CD4-positive, alpha-beta T cell treated with Interferon alpha-2 for 1 hour (primary cell): ENCODE results near the gene SAPCD1.

Experiments
- DNase-seq, 2 donors: peaks; one replicate each; pipeline ENCODE4 v3.0.0-alpha.2; 2020 to 2022

SAPCD1 gene

DNA sequence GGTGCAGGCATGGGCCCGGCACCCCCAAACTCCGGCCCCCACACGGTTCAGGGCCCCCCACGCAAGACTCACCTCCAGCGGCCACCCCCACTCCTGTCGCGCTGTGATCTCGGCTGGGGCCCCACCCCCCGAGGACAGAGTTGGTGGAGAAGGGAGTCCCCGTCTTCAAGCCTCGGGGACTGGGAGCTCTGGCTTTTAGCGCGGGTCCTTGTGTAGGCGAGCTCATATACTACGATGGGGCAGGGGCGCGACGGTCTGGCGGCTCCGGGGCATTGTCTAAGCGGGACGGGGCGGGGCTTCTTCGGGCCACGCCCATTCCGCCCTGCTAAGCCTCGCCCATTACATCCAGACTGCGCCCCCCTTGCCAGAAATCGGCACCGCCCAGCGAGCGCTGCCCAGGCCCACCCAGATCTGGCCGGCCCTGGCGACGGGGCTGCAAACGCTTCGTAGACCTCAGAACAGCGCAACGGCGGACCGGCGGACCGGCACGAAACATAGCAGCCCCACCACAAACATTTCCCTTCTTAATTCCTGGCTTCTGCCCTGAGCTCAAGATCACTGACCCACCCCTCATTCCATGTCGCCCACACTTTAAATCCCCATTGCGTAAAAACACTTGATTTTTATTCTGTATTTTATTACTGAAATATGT, 32.4 kb upstream of the SAPCD1 start:
- DNase-seq = peak; percentile 74 to 80

DNA sequence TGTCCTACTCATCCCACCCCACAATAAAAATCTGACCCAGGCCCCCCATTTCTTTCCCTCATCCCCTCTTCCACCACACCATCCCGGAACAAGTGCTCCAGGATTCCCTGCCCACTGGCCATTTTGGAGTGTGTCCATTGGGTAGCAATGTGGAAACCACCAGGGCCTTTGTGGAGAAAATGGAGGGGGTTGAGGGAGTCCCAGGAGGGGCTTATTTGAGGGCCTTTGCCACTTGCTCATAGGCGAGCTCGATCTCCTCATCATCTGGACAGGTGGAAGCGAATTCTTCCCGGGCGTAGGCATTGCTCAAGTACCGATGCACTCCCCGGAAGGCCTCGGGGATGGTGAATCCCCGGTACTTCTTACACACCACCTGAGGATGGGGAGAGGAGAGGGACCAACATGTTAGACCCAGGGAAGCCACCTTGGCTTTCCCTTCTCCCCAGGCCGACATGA, 31.8 kb upstream of the SAPCD1 start:
- no peak for DNase-seq

GRCh38 chr6:31732029-31732428, 30.4 kb upstream of the SAPCD1 start:
- DNase-seq = no peak

DNA sequence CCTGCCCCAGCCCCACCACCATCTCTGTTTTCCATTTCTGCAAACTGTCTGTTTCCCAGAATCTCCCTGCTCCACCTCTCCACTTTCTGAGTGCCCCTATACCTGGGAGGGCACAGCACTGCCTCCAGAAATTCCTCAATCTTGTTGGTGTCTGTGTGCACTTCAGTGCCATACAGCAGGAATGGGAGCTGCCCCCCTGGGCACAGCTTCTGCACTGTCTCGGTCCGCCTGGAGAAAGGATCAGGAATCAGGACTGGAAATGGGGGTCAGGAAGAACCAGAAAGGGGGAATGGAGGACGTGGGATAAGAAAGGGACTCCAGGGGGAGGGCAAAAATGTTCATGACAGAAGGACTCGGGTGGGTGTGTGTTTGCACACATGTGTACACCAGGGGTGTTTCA, 28.7 kb upstream of the SAPCD1 start:
- no peak for DNase-seq

- no peak for DNase-seq
Measured at GRCh38 chr6:31734247-31734820, 28.1 kb upstream of the SAPCD1 start.

DNA sequence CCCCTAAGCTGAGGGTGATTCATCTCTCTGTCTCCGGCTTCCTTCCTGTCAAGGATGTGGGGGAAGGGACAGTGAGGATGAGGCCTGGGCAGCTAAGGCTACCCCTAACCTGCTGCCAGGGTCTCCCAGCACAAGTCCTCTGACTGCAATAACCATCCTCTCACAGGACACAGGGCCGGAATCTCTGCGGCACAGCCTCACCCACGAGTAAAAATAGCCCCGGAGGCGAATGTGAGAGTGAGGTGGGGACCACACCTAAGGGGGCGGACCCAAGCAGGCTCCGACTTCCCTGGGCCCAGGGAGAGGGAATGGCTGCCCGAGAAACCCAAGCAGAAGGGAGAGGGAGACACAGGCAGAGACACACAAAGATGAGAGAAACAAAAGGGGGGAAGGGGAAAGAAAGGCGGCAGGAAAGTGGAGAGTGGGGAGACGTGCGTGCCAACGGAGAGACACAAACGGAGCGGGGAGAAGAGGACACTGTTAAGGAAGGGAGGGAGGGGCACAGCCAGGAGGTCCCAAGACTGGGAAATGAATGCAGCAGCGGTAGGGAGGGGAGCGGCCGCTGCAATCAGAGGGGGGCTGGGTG, 27.5 kb upstream of the SAPCD1 start:
- peak; percentile 78 to 83 for DNase-seq

GRCh38 chr6:31736021-31736767, 26.3 kb upstream of the SAPCD1 start, which contains the start of gene CLIC1:
CLIC1 (minus strand) TSS chr6:31736530; CDS start chr6:31736300, 230 bp downstream.
- DNase-seq = peak; percentile 87

- peak in 1 of 2 donors; percentile 26 for DNase-seq
Measured at GRCh38 chr6:31736768-31737314, 25.6 kb upstream of the SAPCD1 start.

DNA sequence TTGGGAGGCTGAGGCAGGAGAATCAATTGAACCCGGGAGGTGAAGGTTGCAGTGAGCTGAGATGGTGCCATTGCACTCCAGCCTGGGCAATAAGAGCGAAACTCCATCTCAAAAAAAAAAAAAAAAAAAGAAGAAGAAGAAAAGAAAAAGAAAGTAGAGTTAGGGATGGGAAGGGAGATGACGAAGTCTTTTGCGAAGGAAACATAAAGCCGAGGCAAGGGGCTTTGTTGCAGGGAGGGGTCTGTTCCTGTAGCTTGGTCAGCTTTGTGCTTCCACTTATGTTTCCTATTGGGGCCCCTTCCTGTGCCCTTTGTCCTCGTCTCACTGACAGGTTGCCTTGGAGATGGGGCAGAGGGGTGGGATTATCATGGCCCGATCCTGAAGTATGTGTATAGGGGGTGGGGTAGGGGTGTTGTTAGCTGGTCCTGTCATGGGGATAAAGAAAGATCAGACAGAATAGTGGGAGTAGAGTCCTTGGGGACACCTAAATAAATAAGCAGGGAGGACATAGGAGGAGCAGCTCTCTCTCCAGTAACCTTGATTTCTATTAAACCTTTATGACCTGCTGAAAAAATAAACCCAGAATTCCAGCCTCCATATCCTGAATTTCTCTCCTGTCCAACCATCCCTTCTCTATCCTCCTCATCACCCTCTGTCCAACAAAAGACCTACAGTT, 25.0 kb upstream of the SAPCD1 start:
- peak; percentile 58 to 63 for DNase-seq

- peak; percentile 87 to 88 for DNase-seq
Measured at GRCh38 chr6:31737991-31738979, 24.2 kb upstream of the SAPCD1 start.

DNA sequence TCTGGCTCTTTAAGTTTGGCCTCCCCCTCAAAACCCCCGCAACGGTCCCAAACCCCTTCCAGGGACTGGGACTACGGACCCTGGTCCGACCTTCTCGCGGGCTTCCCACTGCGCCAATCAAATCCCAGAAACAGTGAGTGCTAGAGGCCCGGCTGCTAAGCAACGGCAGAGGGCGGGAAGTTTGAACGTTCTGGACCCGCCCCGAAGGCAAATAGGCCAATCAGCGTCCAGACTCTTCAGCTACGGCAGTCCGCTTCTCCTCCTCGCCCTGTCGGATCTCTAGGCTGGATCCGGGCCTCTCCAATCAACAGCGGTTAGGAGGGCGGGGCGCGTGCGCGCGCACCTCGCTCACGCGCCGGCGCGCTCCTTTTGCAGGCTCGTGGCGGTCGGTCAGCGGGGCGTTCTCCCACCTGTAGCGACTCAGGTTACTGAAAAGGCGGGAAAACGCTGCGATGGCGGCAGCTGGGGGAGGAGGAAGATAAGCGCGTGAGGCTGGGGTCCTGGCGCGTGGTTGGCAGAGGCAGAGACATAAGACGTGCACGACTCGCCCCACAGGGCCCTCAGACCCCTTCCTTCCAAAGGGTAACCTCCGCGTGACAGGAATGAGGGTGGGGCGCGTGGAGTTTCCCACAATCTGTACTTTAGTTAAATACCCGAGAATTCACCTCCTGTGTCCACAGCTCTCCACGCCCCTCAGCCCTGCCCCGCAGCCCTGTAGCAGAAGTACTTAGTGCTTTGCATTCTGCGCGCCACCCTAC, 22.6 kb upstream of the SAPCD1 start, which contains the start of gene MSH5:
Gene MSH5 (plus strand): TSS at position 367 of the 758 bp plus-strand sequence. CDS start 462 bp downstream, outside the sequence.
- peak; percentile 97 to 98 for DNase-seq

DNA sequence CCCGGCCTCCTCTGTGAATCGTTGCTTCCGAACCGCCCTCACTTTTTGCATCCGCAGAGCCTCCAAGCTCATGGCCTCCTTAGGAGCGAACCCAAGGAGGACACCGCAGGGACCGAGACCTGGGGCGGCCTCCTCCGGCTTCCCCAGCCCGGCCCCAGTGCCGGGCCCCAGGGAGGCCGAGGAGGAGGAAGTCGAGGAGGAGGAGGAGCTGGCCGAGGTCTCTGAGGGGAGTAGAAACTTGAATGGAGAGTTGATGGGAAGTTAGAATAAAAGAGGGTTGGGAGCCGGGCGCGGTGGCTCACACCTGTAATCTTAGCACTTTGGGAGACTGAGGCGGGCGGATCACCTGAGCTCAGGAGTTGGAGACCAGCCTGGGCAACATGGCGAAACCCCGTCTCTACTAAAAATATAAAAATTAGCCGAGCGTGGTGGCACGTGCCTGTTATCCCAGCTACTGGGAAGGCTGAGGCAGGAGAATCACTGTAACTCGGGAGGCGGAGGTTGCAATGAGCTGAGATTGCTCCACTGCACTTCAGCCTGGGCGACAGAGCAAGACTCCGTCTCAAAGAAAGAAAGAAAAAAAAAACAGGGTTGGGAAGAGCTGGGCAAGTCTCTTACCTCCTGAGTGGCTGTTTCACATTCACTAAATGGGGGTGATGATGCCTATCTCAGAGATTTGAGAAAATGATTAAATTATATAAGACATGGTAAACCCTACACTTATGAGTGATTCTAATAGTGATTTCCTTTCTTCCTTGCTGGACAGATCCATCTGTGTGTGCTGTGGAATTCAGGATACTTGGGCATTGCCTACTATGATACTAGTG, 21.8 kb upstream of the SAPCD1 start:
- DNase-seq = no peak

DNA sequence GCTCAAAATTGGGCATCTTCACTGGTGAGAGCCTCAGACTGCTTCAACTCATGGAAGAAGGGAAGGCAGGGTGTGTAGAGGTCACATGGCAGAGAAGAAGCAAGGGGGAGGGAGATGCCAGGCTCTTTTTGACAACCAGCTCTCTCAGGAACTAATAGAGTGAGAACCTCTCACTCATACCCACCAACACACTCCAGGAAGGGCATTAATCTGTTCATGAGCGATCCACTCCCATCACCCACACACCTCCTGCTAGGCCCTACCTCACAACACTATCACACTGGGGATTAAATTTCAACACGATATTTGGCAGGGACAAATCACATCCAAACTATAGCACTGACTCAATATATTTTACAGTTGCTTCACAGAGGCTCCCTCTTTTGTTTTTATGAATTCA, 20.6 kb upstream of the SAPCD1 start:
- DNase-seq = no peak

DNA sequence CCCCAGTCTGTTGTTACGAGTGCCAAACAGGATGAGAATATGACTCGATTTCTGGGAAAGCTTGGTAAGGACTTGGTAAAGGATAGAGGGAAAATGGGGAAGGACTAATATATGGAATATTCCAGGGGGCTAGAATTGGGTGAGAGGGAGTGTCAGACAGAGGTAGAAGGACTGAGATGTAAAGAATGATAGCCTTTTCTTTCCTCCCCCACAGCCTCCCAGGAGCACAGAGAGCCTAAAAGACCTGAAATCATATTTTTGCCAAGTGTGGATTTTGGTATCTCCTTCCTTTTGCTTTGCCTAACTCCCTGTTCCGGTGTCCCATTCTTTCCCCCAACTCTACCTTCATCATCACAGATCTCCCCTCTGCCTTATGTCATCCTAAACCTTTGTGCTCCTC, 19.6 kb upstream of the SAPCD1 start:
- no peak for DNase-seq

GRCh38 chr6:31744422-31744821, 18.0 kb upstream of the SAPCD1 start:
- no peak for DNase-seq

- DNase-seq = no peak
Measured at GRCh38 chr6:31749301-31750036, 13.0 kb upstream of the SAPCD1 start.

GRCh38 chr6:31750411-31751022, 11.9 kb upstream of the SAPCD1 start:
- DNase-seq = no peak

- DNase-seq = no peak
Measured at GRCh38 chr6:31752739-31753319, 9.6 kb upstream of the SAPCD1 start.
